H1 (cell line): Measurements from ENCODE around the gene A4GALT. TPM values are rescaled to one million over a fixed set of nuclear protein-coding genes. Genes with fewer than 3 reads are reported as not detected.

Source experiments
- CHD1 ChIP-seq: IDR thresholded peaks from 2 replicates; pipeline ENCODE4 v1.6.1; 2012; ENCODE audit warnings: low read depth, low read length, improper control_type of control experiment
- EP300 ChIP-seq, 2 experiments: IDR thresholded peaks; 1 replicate in 1 of 2; 2 replicates in 1 of 2; pipeline ENCODE4 v1.6.1; 2011 to 2012; ENCODE audit warnings: low read depth in 2 of 2, low read length in 2 of 2, mild to moderate bottlenecking in 2 of 2, borderline replicate concordance in 1 of 2, inconsistent platforms in 1 of 2, moderate library complexity in 1 of 2
- JUND ChIP-seq: IDR thresholded peaks from 2 replicates; pipeline ENCODE4 v1.6.1; 2011; ENCODE audit warnings: mild to moderate bottlenecking, improper control_type of control experiment, low read length
- NANOG ChIP-seq: IDR thresholded peaks from 2 replicates; pipeline ENCODE4 v1.6.1; 2011; ENCODE audit warnings: low read length, low read depth, mild to moderate bottlenecking, inconsistent platforms; ENCODE audit not compliant: insufficient read depth, poor library complexity, severe bottlenecking
- RAD21 ChIP-seq, 2 experiments: IDR thresholded peaks in 1 of 2; conservative IDR thresholded peaks in 1 of 2; 2 replicates each; pipeline ENCODE4 v1.6.1; 2011; ENCODE audit warnings: low read depth in 2 of 2, low read length in 2 of 2, improper control_type of control experiment in 1 of 2, inconsistent platforms in 1 of 2, mild to moderate bottlenecking in 1 of 2, moderate library complexity in 1 of 2
- RBBP5 ChIP-seq: IDR thresholded peaks from 2 replicates; pipeline ENCODE4 v1.7.1; 2012; ENCODE audit warnings: low read depth, mild to moderate bottlenecking, inconsistent platforms, low read length, moderate library complexity, borderline replicate concordance
- SP1 ChIP-seq: IDR thresholded peaks from 2 replicates; pipeline ENCODE4 v1.6.1; 2011; ENCODE audit warnings: low read depth, low read length
- SUZ12 ChIP-seq: fragments of 200-600 bp; sonication (generic); IDR thresholded peaks from 2 replicates; pipeline ENCODE4 v1.6.1; 2012; ENCODE audit warnings: mild to moderate bottlenecking, inconsistent platforms, low read length, moderate library complexity, mixed read lengths
- polyA plus RNA-seq, 7 experiments: library from polyadenylated mRNA; depleted of rRNA in 3 of 7; stranded (reverse) in 5 of 7; unstranded in 2 of 7; fragments of >200 nt in 5 of 7; fragments of 200-250 nt in 2 of 7; gene quantifications; 1 replicate in 5 of 7; 2 replicates in 1 of 7; 4 replicates in 1 of 7; pipeline versions ENCODE4 v1.2.1 to v1.2.3, GENCODE V29; 2011 to 2013; ENCODE audit warnings: missing spikeins in 2 of 7, mixed read lengths in 2 of 7
- total RNA-seq: library from RNA; stranded (reverse); fragmentation: NEBNext Ultra II Directional; extraction: Animal tissue kit (Norgen Biotek cat#: 25700); gene quantifications from 2 replicates; pipeline ENCODE4 v1.2.1, GENCODE V29; 2021

A4GALT gene
- total and polyA plus RNA-seq, 2 of the 8 experiments (the other 6 are each of a cell fraction or from before 2014, with no cell fraction given): 7.2 to 13.8 TPM

DNA sequence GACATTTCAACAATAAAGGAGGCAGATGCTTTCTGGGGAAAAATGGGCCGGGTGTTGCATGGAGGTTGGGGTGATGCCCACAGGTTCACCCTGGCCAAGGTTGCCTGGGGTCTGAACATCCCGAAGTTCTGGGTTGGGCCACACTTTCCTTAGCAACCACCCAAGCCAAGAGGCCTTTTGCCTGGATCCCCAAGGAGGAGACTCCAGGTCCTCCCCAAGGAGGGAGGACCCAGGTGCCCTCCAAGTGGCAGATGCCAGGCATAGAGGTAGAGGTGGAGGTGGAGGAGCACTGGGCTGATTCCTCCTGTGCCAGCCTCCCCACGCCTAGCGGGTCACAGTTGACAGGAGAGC, 72.7 kb downstream of the A4GALT start (continued):
- TF ChIP-seq RBBP5 (no peak), SUZ12 (no peak), NANOG (no peak), CHD1 (no peak), RAD21 (IDR thresholded peaks at IDR 0.05 in 1 of 2, conservative IDR thresholded peaks at IDR 0.05 in 1 of 2; ENCODE audit: low read depth in 2 of 2, low read length in 2 of 2) (no peak), SP1 (no peak), EP300 (IDR thresholded peaks at IDR 0.05; ENCODE audit: borderline replicate concordance in 1 of 2, low read depth in 2 of 2, low read length in 2 of 2) (no peak), JUND (no peak)
